Measurements from ENCODE around the gene SPOCK3. TPM values are rescaled to one million over a fixed set of nuclear protein-coding genes. Genes with fewer than 3 reads are reported as not detected.

The SPOCK3 gene
- total RNA-seq, 4 donors from 2014 or later = 0.16 to 0.58 (median 0.36) TPM; not detected in 1

DNA sequence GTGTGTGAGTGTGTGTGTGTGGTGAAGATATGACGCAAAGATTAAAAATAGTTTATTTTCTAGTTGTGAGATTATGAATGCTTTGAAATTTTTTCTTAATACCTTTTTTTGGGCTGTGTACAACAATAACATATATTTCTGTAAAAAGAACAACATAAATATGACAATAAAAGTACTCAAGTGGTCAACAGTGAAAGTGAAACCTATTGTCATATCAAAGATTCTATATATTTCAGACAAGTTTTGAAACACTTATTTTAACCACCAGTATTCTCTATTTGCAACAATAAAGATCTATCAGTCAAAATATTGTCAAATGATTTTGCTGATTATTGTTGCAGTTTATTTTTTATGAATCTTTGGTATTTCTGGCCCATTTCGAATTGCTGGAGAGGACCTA, 98.0 kb downstream of the SPOCK3 start:
- Histone ChIP-seq H3K4me1 (no peaks in the 10 kb centered on the region), H3K27me3 (no peaks in the 10 kb centered on the region), H3K4me3 (no peak overlapping the region), H3K9me3 (no peaks in the 10 kb centered on the region), H3K36me3 (no peaks in the 10 kb centered on the region), H3K27ac (no peak overlapping the region)
- ATAC-seq = no peak
- no peak for TF ChIP-seq POLR2A (IDR thresholded peaks at IDR 0.05)
- TF ChIP-seq, protein P1, sequence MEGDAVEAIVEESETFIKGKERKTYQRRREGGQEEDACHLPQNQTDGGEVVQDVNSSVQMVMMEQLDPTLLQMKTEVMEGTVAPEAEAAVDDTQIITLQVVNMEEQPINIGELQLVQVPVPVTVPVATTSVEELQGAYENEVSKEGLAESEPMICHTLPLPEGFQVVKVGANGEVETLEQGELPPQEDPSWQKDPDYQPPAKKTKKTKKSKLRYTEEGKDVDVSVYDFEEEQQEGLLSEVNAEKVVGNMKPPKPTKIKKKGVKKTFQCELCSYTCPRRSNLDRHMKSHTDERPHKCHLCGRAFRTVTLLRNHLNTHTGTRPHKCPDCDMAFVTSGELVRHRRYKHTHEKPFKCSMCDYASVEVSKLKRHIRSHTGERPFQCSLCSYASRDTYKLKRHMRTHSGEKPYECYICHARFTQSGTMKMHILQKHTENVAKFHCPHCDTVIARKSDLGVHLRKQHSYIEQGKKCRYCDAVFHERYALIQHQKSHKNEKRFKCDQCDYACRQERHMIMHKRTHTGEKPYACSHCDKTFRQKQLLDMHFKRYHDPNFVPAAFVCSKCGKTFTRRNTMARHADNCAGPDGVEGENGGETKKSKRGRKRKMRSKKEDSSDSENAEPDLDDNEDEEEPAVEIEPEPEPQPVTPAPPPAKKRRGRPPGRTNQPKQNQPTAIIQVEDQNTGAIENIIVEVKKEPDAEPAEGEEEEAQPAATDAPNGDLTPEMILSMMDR (IDR thresholded peaks at IDR 0.05 in 4 of 5, conservative IDR thresholded peaks at IDR 0.05 in 1 of 5) = no peak
- in situ Hi-C loops (cut with MboI; ENCODE audit: low sequenced_read_pairs in 4 of 4) (no loop called here), intact Hi-C loops (cut with DNase I; ENCODE audit: low total_unique reads) (no loop called here)
- no peak for DNase-seq

- Histone ChIP-seq H3K27me3 (no peaks in the 10 kb centered on the region), H3K4me3 (no peak overlapping the region), H3K9me3 (no peaks in the 10 kb centered on the region), H3K4me1 (peaks cover 0 to 7% of the 10 kb centered on the region in 2 donors), H3K27ac (no peak overlapping the region), H3K36me3 (no peaks in the 10 kb centered on the region)
- peak in 1 of 2 donors; percentile 74 for ATAC-seq
- in situ Hi-C loops (cut with MboI; ENCODE audit: low sequenced_read_pairs in 4 of 4) = no loop called here
- TF ChIP-seq, protein P1 (IDR thresholded peaks at IDR 0.05 in 4 of 5, conservative IDR thresholded peaks at IDR 0.05 in 1 of 5) = no peak
- no peak for TF ChIP-seq POLR2A (IDR thresholded peaks at IDR 0.05)
- no peak for DNase-seq
- intact Hi-C loops (cut with DNase I; ENCODE audit: low total_unique reads) = no loop called here
Measured at GRCh38 chr4:167129146-167129545, 105.1 kb downstream of the SPOCK3 start.

GRCh38 chr4:167119392-167119791, 114.9 kb downstream of the SPOCK3 start:
- intact Hi-C loops (cut with DNase I; ENCODE audit: low total_unique reads) = no loop called here
- H3K36me3 ChIP-seq = no peaks in the 10 kb centered on the region
- no peaks in the 10 kb centered on the region for H3K27me3 ChIP-seq
- H3K4me1 ChIP-seq = no peaks in the 10 kb centered on the region
- no peaks in the 10 kb centered on the region for H3K9me3 ChIP-seq
- DNase-seq (no peak), ATAC-seq (no peak)
- TF ChIP-seq, protein P1 (IDR thresholded peaks at IDR 0.05 in 4 of 5, conservative IDR thresholded peaks at IDR 0.05 in 1 of 5) = no peak
- TF ChIP-seq POLR2A (IDR thresholded peaks at IDR 0.05) = no peak
- H3K27ac ChIP-seq = no peak overlapping the region
- no peak overlapping the region for H3K4me3 ChIP-seq
- in situ Hi-C loops (cut with MboI; ENCODE audit: low sequenced_read_pairs in 4 of 4) = no loop called here

GRCh38 chr4:167117273-167117672, 117.0 kb downstream of the SPOCK3 start:
- ATAC-seq = no peak
- Histone ChIP-seq H3K36me3 (no peaks in the 10 kb centered on the region), H3K9me3 (no peaks in the 10 kb centered on the region), H3K27ac (no peak overlapping the region), H3K4me1 (no peaks in the 10 kb centered on the region), H3K27me3 (no peaks in the 10 kb centered on the region), H3K4me3 (no peak overlapping the region)
- DNase-seq = no peak
- in situ Hi-C loops (cut with MboI; ENCODE audit: low sequenced_read_pairs in 4 of 4) (no loop called here), intact Hi-C loops (cut with DNase I; ENCODE audit: low total_unique reads) (no loop called here)
- TF ChIP-seq, protein P1 (IDR thresholded peaks at IDR 0.05 in 4 of 5, conservative IDR thresholded peaks at IDR 0.05 in 1 of 5) = no peak
- no peak for TF ChIP-seq POLR2A (IDR thresholded peaks at IDR 0.05)

- H3K4me3 ChIP-seq = no peak overlapping the region
- H3K27me3 ChIP-seq = no peaks in the 10 kb centered on the region
- in situ Hi-C loops (cut with MboI; ENCODE audit: low sequenced_read_pairs in 4 of 4) (no loop called here), intact Hi-C loops (cut with DNase I; ENCODE audit: low total_unique reads) (no loop called here)
- H3K9me3 ChIP-seq = no peaks in the 10 kb centered on the region
- TF ChIP-seq POLR2A (IDR thresholded peaks at IDR 0.05) = no peak
- TF ChIP-seq, protein P1 (IDR thresholded peaks at IDR 0.05 in 4 of 5, conservative IDR thresholded peaks at IDR 0.05 in 1 of 5) = no peak
- no peak overlapping the region for H3K27ac ChIP-seq
- no peak for DNase-seq
- H3K4me1 ChIP-seq = no peaks in the 10 kb centered on the region
- ATAC-seq = no peak
- H3K36me3 ChIP-seq = no peaks in the 10 kb centered on the region
Measured at GRCh38 chr4:167114416-167114971, 119.8 kb downstream of the SPOCK3 start.
